H4 (cell line): Measurements from ENCODE around the gene RASA2. TPM values are rescaled to one million over a fixed set of nuclear protein-coding genes. Genes with fewer than 3 reads are reported as not detected.
"Not testable (repeated sequence)": the region's sequence is repeated elsewhere in the genome, so short reads cannot be mapped to it uniquely, and the experiment has no call there.

Experiments
- DNase-seq: peaks from one replicate; pipeline ENCODE4 v3.0.0-alpha.2; 2015; ENCODE audit warnings: low spot score
- total RNA-seq: library from RNA; depleted of rRNA; stranded (reverse); fragments of >200 nt; shearing (Covaris generic); gene quantifications from 2 replicates; pipeline ENCODE4 v1.2.3, GENCODE V29; 2014

Gene RASA2
- total RNA-seq, 1 experiment from 2014 or later, result 8.1 TPM

- DNase-seq, result no peak
Measured at GRCh38 chr3:141578202-141578973, 91.6 kb downstream of the RASA2 start.

GRCh38 chr3:141594357-141594756, 107.5 kb downstream of the RASA2 start:
- no peak for DNase-seq

GRCh38 chr3:141597931-141598330, 111.1 kb downstream of the RASA2 start:
- DNase-seq, result no peak

GRCh38 chr3:141600331-141600730, 113.5 kb downstream of the RASA2 start:
- no peak for DNase-seq

- no peak for DNase-seq
Measured at GRCh38 chr3:141602706-141603105, 115.9 kb downstream of the RASA2 start.

GRCh38 chr3:141603473-141604035, 116.7 kb downstream of the RASA2 start:
- DNase-seq, result no peak

- DNase-seq, result no peak
Measured at GRCh38 chr3:141605883-141606282, 119.1 kb downstream of the RASA2 start.

- DNase-seq, result no peak
Measured at GRCh38 chr3:141608438-141608837, 121.6 kb downstream of the RASA2 start.

- no peak for DNase-seq
Measured at GRCh38 chr3:141610939-141611338, 124.1 kb downstream of the RASA2 start.

- no peak for DNase-seq
Measured at GRCh38 chr3:141618103-141618910, 131.5 kb downstream of the RASA2 start.

- DNase-seq, result no peak
Measured at GRCh38 chr3:141618938-141619337, 132.1 kb downstream of the RASA2 start.

GRCh38 chr3:141619450-141619849, 132.6 kb downstream of the RASA2 start:
- no peak for DNase-seq

GRCh38 chr3:141623691-141624090, 136.9 kb downstream of the RASA2 start:
- no peak for DNase-seq

- DNase-seq, result no peak
Measured at GRCh38 chr3:141625506-141625905, 138.7 kb downstream of the RASA2 start.

- not testable (repeated sequence) for DNase-seq
Measured at GRCh38 chr3:141628334-141628733, 141.5 kb downstream of the RASA2 start.

- DNase-seq, result not testable (repeated sequence)
Measured at GRCh38 chr3:141628868-141629441, 142.1 kb downstream of the RASA2 start.

- DNase-seq, result no peak
Measured at GRCh38 chr3:141629976-141630375, 143.1 kb downstream of the RASA2 start.

- DNase-seq, result no peak
Measured at GRCh38 chr3:141632779-141633374, 146.1 kb downstream of the RASA2 start.

GRCh38 chr3:141642215-141642614, 155.4 kb downstream of the RASA2 start:
- DNase-seq, result no peak

GRCh38 chr3:141643391-141643790, 156.6 kb downstream of the RASA2 start:
- DNase-seq, result no peak

- no peak for DNase-seq
Measured at GRCh38 chr3:141643796-141644195, 157.0 kb downstream of the RASA2 start.

- DNase-seq, result peak; percentile 50
Measured at GRCh38 chr3:141644931-141645330, 158.1 kb downstream of the RASA2 start.
